ENCODE results near the gene FBL.

Gene FBL

GRCh38 chr19:39788244-39788643, 57.9 kb downstream of the FBL start:
- DNase-seq (ENCODE audit: low read depth in 2 of 2), result no peak
